Chondrocyte (in vitro differentiated cells): ENCODE data around the gene QDPR. TPM values are rescaled to one million over a fixed set of nuclear protein-coding genes. Genes with fewer than 3 reads are reported as not detected.

Experiments used
- DNase-seq: peaks from one replicate; pipeline ENCODE4 v3.0.0; 2021; ENCODE audit warnings: mixed read lengths, low spot score
- H3K27ac Mint-ChIP-seq: one replicate; pipeline ENCODE4 v1.8.0; 2021; ENCODE audit warnings: mild to moderate bottlenecking, moderate library complexity, mixed read lengths; ENCODE audit not compliant: unreplicated experiment
- H3K27me3 Mint-ChIP-seq: 2 replicates; pipeline ENCODE4 v1.8.0; 2021; ENCODE audit warnings: low read depth, mixed read lengths
- H3K36me3 Mint-ChIP-seq: 2 replicates; pipeline ENCODE4 v1.8.0; 2021; ENCODE audit warnings: low read depth, mixed read lengths
- H3K4me1 Mint-ChIP-seq: 2 replicates; pipeline ENCODE4 v1.8.0; 2021; ENCODE audit warnings: low read depth, mild to moderate bottlenecking, mixed read lengths
- H3K4me3 Mint-ChIP-seq: one replicate; pipeline ENCODE4 v1.8.0; 2021; ENCODE audit warnings: mild to moderate bottlenecking, moderate library complexity, mixed read lengths; ENCODE audit not compliant: unreplicated experiment
- H3K9me3 Mint-ChIP-seq: 2 replicates; pipeline ENCODE4 v1.8.0; 2021; ENCODE audit warnings: low read depth, mixed read lengths
- total RNA-seq: library from RNA; stranded (reverse); gene quantifications from 3 replicates; pipeline ENCODE4 v1.2.1, GENCODE V29; 2021
- TF ChIP-seq, protein P1 (sequence below): fragments of 200-600 bp; sonication (generic); IDR thresholded peaks from 2 replicates; pipeline ENCODE4 v1.5.0; 2021; ENCODE audit warnings: antibody characterized with exemption, mild to moderate bottlenecking, moderate library complexity

Gene QDPR
- total RNA-seq, 1 donor from 2014 or later: 23.3 TPM

DNA sequence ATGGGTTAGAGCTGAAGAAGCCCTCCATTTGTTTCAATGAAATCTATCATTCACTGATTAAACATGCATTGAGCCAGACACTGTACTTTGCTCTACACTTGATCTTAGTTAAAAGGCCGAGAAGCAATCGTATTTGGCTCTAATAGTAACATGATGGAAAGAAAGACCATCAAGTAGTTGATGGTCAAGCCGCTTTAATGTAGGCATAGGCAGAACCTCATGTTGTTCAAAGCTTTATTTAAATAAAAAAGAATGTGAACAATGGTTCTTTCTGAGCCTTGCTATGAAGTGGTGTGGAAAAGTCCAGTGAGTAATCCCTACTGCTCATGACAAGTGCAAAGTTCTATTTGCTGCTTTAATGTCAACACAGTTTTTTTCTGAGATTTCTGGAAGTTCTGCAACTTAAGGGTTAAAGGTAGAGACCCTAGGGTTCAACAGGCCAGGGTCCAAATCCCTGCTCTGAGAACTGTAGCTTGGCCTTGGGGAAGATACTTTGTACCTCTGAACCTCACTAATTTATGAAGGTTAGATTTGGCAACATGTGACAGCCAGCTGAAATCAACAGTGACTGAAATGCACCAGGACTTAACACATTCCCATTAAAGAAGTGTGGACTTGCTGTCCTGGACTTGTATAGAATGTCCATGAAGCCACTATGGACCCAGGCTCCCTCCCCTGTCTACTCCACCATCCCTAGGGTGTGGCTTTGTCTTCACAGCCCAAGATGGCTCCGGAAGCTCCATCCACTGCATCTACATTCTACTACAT is 47.2 kb upstream of the QDPR start:
- peaks cover 17% of the 10 kb centered on the region for H3K27me3 Mint-ChIP-seq
- no peaks in the 10 kb centered on the region for H3K9me3 Mint-ChIP-seq
- TF ChIP-seq, protein P1, sequence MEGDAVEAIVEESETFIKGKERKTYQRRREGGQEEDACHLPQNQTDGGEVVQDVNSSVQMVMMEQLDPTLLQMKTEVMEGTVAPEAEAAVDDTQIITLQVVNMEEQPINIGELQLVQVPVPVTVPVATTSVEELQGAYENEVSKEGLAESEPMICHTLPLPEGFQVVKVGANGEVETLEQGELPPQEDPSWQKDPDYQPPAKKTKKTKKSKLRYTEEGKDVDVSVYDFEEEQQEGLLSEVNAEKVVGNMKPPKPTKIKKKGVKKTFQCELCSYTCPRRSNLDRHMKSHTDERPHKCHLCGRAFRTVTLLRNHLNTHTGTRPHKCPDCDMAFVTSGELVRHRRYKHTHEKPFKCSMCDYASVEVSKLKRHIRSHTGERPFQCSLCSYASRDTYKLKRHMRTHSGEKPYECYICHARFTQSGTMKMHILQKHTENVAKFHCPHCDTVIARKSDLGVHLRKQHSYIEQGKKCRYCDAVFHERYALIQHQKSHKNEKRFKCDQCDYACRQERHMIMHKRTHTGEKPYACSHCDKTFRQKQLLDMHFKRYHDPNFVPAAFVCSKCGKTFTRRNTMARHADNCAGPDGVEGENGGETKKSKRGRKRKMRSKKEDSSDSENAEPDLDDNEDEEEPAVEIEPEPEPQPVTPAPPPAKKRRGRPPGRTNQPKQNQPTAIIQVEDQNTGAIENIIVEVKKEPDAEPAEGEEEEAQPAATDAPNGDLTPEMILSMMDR: no peak
- H3K4me3 Mint-ChIP-seq: no peak overlapping the region
- H3K27ac Mint-ChIP-seq: no peak overlapping the region
- DNase-seq: no peak
- H3K4me1 Mint-ChIP-seq: peaks cover 5% of the 10 kb centered on the region
- H3K36me3 Mint-ChIP-seq: no peaks in the 10 kb centered on the region

- TF ChIP-seq, protein P1: no peak
- no peak overlapping the region for H3K27ac Mint-ChIP-seq
- no peak overlapping the region for H3K4me3 Mint-ChIP-seq
- H3K36me3 Mint-ChIP-seq: no peaks in the 10 kb centered on the region
- H3K9me3 Mint-ChIP-seq: no peaks in the 10 kb centered on the region
- peaks cover 17% of the 10 kb centered on the region for H3K27me3 Mint-ChIP-seq
- DNase-seq: no peak
- H3K4me1 Mint-ChIP-seq: peaks cover 5% of the 10 kb centered on the region
Measured at GRCh38 chr4:17557880-17558279, 46.0 kb upstream of the QDPR start.

- Mint-ChIP-seq H3K9me3 (no peaks in the 10 kb centered on the region), H3K4me3 (no peak overlapping the region), H3K27me3 (peaks cover 24% of the 10 kb centered on the region), H3K27ac (no peak overlapping the region), H3K4me1 (peaks cover 3% of the 10 kb centered on the region), H3K36me3 (no peaks in the 10 kb centered on the region)
- TF ChIP-seq, protein P1: no peak
- DNase-seq: no peak
Measured at GRCh38 chr4:17556498-17556897, 44.6 kb upstream of the QDPR start.

GRCh38 chr4:17554568-17554967 is 42.7 kb upstream of the QDPR start:
- DNase-seq: no peak
- no peaks in the 10 kb centered on the region for H3K9me3 Mint-ChIP-seq
- H3K27me3 Mint-ChIP-seq: peaks cover 27% of the 10 kb centered on the region
- no peak overlapping the region for H3K27ac Mint-ChIP-seq
- TF ChIP-seq, protein P1: no peak
- no peaks in the 10 kb centered on the region for H3K4me1 Mint-ChIP-seq
- no peaks in the 10 kb centered on the region for H3K36me3 Mint-ChIP-seq
- no peak overlapping the region for H3K4me3 Mint-ChIP-seq

DNA sequence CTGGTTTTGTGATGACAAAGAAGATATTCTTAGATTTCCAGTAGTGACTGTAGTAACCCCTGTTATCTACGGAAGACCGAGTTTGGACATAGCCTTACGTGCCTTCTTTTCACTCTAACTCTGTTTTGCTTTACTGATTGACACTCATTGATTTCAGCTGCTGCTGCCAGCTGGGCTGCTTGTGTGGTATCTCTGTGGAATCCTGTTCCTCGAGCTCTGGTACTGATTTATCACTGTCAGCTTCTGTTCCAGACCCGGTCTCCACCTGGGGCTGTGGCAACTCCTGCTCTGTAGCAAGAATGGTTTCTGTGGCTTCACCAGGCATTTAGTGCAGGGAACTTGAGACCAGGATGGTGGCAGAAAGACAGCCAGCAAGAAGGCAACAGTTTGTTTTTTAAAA is 40.5 kb upstream of the QDPR start:
- no peaks in the 10 kb centered on the region for H3K9me3 Mint-ChIP-seq
- TF ChIP-seq, protein P1: no peak
- H3K27ac Mint-ChIP-seq: no peak overlapping the region
- peaks cover 9% of the 10 kb centered on the region for H3K4me1 Mint-ChIP-seq
- H3K36me3 Mint-ChIP-seq: no peaks in the 10 kb centered on the region
- no peak overlapping the region for H3K4me3 Mint-ChIP-seq
- DNase-seq: no peak
- H3K27me3 Mint-ChIP-seq: peaks cover 27% of the 10 kb centered on the region
